Lower lobe of right lung (tissue), 2 donors: Measurements from ENCODE around the gene ABI3BP. TPM values are rescaled to one million over a fixed set of nuclear protein-coding genes. Genes with fewer than 3 reads are reported as not detected.

Experiments
- ATAC-seq, 2 donors: fragments of 200-7000 bp; cut with Tn5 transposase; one replicate each; pipeline ENCODE4 v1.9.1; 2020 to 2022; ENCODE audit warnings: mild to moderate bottlenecking in 2 of 2, moderate library complexity in 2 of 2
- DNase-seq: peaks from one replicate; pipeline ENCODE4 v3.0.0-alpha.2; 2020
- H3K27ac ChIP-seq: fragments of 200-600 bp; one replicate; pipeline ENCODE4 v1.8.0; 2022
- H3K27me3 ChIP-seq: fragments of 200-600 bp; one replicate; pipeline ENCODE4 v1.8.0; 2022; ENCODE audit warnings: low read depth
- H3K36me3 ChIP-seq: fragments of 200-600 bp; one replicate; pipeline ENCODE4 v1.8.0; 2022; ENCODE audit warnings: mild to moderate bottlenecking
- H3K4me1 ChIP-seq: fragments of 200-600 bp; one replicate; pipeline ENCODE4 v1.8.0; 2022
- H3K4me3 ChIP-seq: fragments of 200-600 bp; one replicate; pipeline ENCODE4 v1.8.0; 2022; ENCODE audit warnings: mild to moderate bottlenecking
- H3K9me3 ChIP-seq: fragments of 200-600 bp; one replicate; pipeline ENCODE4 v1.8.0; 2022
- CTCF ChIP-seq: fragments of 200-600 bp; IDR thresholded peaks from one replicate; pipeline ENCODE4 v1.8.0; 2022; ENCODE audit warnings: antibody characterized with exemption, mild to moderate bottlenecking
- intact Hi-C: fragments of 100-400 bp; cut with DNase I; formaldehyde crosslinking; loops from one replicate; pipeline ENCODE4 v1.11.0; 2022
- total RNA-seq: library from RNA; stranded (reverse); fragmentation: NEBNext Ultra II Directional; extraction: Animal tissue kit (Norgen Biotek cat#: 25700); gene quantifications from one replicate; pipeline ENCODE4 v1.2.1, GENCODE V29; 2021
- donor health status: DM: no; HTN: yes; CAD: no; lungs with severe emphysema.

Gene ABI3BP
- total RNA-seq, 1 donor from 2014 or later, result 108 TPM

DNA sequence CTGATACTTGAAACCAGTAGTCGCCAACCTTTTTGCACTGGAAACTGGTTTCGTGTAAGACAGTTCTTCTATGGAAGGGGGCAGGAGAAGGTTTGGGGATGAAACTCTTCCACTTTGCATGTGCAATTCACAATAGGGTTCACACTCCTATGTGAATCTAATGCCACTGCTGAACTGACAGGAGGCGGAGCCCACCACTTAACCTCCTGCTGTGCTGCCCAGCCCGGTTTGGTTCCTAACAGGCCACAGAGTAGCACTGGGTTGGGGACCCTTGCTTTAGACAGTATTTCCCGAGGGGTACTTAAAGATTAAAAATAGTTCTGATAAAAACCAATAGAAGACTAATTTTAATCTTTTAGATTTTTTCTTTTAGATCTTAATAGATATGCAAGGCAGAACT lies 272.8 kb downstream of the ABI3BP start:
- H3K36me3 ChIP-seq, result peaks cover 70% of the 10 kb centered on the region
- TF ChIP-seq CTCF, result no peak
- no peak overlapping the region for H3K27ac ChIP-seq
- DNase-seq (no peak), ATAC-seq (no peak)
- no peak overlapping the region for H3K4me3 ChIP-seq
- H3K27me3 ChIP-seq, result no peaks in the 10 kb centered on the region
- no peaks in the 10 kb centered on the region for H3K9me3 ChIP-seq
- intact Hi-C loops, result no loop called here
- H3K4me1 ChIP-seq, result peaks cover 4% of the 10 kb centered on the region

DNA sequence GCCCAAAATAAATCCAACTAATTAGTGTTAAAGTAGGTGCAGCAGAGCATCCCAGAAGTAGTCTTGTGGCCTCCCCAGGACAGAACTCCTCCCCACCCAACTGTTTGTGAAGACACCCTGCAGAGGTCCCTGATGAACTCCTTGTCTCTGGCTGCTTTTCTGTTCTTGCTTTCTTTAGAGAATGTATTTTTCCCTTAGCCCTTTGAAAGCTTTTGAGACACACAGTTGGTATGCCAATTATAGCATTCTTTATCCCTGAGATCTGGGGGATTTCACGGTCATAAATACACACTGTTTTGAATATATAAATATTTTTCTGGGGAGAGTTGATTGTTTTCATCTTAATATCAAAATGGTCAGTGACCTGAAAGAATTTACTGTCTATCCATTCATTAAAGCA lies 274.1 kb downstream of the ABI3BP start:
- Histone ChIP-seq H3K36me3 (peaks cover 73% of the 10 kb centered on the region), H3K9me3 (no peaks in the 10 kb centered on the region), H3K4me3 (no peak overlapping the region), H3K4me1 (peaks cover 4% of the 10 kb centered on the region), H3K27me3 (no peaks in the 10 kb centered on the region), H3K27ac (no peak overlapping the region)
- ATAC-seq (no peak), DNase-seq (no peak)
- TF ChIP-seq CTCF, result no peak
- intact Hi-C loops, result no loop called here

- peaks cover 6% of the 10 kb centered on the region for H3K4me1 ChIP-seq
- H3K27me3 ChIP-seq, result no peaks in the 10 kb centered on the region
- no peak for TF ChIP-seq CTCF
- no peak for ATAC-seq
- H3K9me3 ChIP-seq, result no peaks in the 10 kb centered on the region
- no peak overlapping the region for H3K4me3 ChIP-seq
- H3K36me3 ChIP-seq, result peaks cover 69% of the 10 kb centered on the region
- H3K27ac ChIP-seq, result no peak overlapping the region
- intact Hi-C loops, result no loop called here
- no peak for DNase-seq
Observed at GRCh38 chr3:100717637-100718487, 275.4 kb downstream of the ABI3BP start.

DNA sequence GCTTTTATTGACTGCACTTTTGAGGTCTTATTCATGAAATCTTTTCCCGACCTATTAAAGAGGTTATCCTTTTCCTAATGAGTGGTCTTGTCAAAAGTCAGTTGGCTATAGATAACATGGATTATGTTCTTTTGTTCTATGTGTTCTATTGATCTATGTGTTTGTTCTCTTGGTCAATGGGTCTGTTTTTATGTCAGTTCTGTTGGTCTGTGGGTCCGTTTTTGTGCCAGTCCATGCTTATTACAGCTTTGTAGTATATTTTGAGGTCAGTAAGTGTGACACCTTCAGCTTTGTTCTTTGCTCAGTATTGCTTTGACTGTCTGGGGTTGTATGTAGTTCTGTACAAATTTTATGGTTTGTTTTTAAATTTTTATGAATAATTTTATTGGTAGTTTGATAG lies 276.2 kb downstream of the ABI3BP start:
- Histone ChIP-seq H3K4me3 (no peak overlapping the region), H3K27ac (no peak overlapping the region), H3K9me3 (no peaks in the 10 kb centered on the region), H3K27me3 (no peaks in the 10 kb centered on the region), H3K36me3 (peaks cover 62% of the 10 kb centered on the region), H3K4me1 (peaks cover 14% of the 10 kb centered on the region)
- intact Hi-C loops, result no loop called here
- ATAC-seq (no peak), DNase-seq (no peak)
- no peak for TF ChIP-seq CTCF

DNA sequence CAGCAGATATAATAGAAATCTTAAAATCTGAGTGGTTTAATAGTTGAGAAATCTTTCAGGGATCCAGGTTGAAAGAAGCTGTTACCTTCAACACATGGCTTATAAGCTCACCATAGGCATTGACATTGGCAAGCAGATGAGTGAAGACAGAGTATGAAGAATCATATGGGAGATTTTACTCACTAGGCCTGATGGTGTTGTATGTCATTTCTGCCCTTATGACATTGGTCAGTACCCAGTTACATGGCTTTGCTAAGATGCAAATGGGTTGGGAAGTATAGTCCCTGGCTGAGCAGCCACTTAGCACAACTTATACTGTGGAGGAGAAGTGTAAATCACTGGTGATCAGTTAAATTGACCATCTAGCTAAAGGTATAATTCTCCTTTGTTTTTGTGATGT lies 278.0 kb downstream of the ABI3BP start:
- intact Hi-C loops, result no loop called here
- Histone ChIP-seq H3K9me3 (no peaks in the 10 kb centered on the region), H3K27ac (no peak overlapping the region), H3K4me3 (no peak overlapping the region), H3K27me3 (no peaks in the 10 kb centered on the region), H3K4me1 (peaks cover 32% of the 10 kb centered on the region), H3K36me3 (peaks cover 43% of the 10 kb centered on the region)
- ATAC-seq (no peak), DNase-seq (no peak)
- TF ChIP-seq CTCF, result no peak
